Ovary (tissue), 9 donors: Measurements from ENCODE around the gene CYP4F3. TPM values are rescaled to one million over a fixed set of nuclear protein-coding genes. Genes with fewer than 3 reads are reported as not detected.

Experiments used
- DNase-seq, 5 donors: peaks; one replicate each; pipeline ENCODE4 v3.0.0-alpha.2; 2019 to 2020
- H3K27ac ChIP-seq, 2 donors: fragments of 200-600 bp; one replicate each; pipeline versions ENCODE4 v1.5.1 to v1.8.0; 2019 to 2022
- H3K27me3 ChIP-seq: fragments of 200-600 bp; one replicate; pipeline ENCODE4 v1.8.0; 2022
- H3K36me3 ChIP-seq: fragments of 200-600 bp; sonication (generic); one replicate; pipeline ENCODE4 v1.5.1; 2019
- H3K4me1 ChIP-seq: one replicate; pipeline ENCODE4 v1.8.1; 2013; ENCODE audit warnings: mild to moderate bottlenecking, moderate library complexity; ENCODE audit not compliant: insufficient read depth
- H3K4me3 ChIP-seq: fragments of 200-600 bp; sonication (generic); one replicate; pipeline ENCODE4 v1.5.1; 2017
- H3K9me3 ChIP-seq, 2 donors: fragments of 200-600 bp in 1 of 2; sonication (generic) in 1 of 2; one replicate each; pipeline versions ENCODE4 v1.5.1 to v1.8.1; 2013 to 2019; ENCODE audit warnings: mild to moderate bottlenecking in 1 of 2, moderate library complexity in 1 of 2
- CTCF ChIP-seq, 3 donors: fragments of 450-650 bp in 2 of 3; fragments of 200-600 bp in 1 of 3; IDR thresholded peaks; one replicate each; pipeline versions ENCODE4 v1.5.1 to v1.8.0; 2016 to 2022; ENCODE audit warnings: antibody characterized with exemption in 3 of 3, mild to moderate bottlenecking in 1 of 3
- EP300 ChIP-seq: sonication (generic); formaldehyde crosslinking; IDR thresholded peaks from one replicate; pipeline ENCODE4 v1.6.1; 2017; ENCODE audit warnings: antibody characterized with exemption
- POLR2A ChIP-seq: fragments of 450-650 bp; IDR thresholded peaks from one replicate; pipeline ENCODE4 v1.6.1; 2017; ENCODE audit warnings: antibody characterized with exemption, mild to moderate bottlenecking, moderate library complexity
- WGBS, 3 donors: extraction: QIAGEN DNeasy Blood & Tissue Kit in 1 of 3; methylation state at CpG; one replicate each; pipeline versions ENCODE4 v1.1.5 to v1.1.7; 2013 to 2017; 5-methylcytosine and 5-hydroxymethylcytosine counted together
- intact Hi-C, 4 donors: fragments of 100-400 bp; cut with DNase I; formaldehyde crosslinking; loops; one replicate each; pipeline versions ENCODE4 v1.11.0 to v1.15.1; 2022 to 2023
- polyA plus RNA-seq, 2 donors: library from polyadenylated mRNA; stranded (reverse); fragments of 200-250 nt in 1 of 2; fragments of 350-450 nt in 1 of 2; fragmentation: Illumina TruSeq in 1 of 2; extraction: RNeasy Lipid Tissue Mini Kit (QIAGEN cat#74804) in 1 of 2; gene quantifications; one replicate each; pipeline ENCODE4 v1.2.3, GENCODE V29; 2013 to 2014
- total RNA-seq, 7 donors: library from RNA; depleted of rRNA in 2 of 7; stranded (reverse); fragments of >200 nt in 2 of 7; fragmentation: NEBNext Ultra II Directional in 3 of 7; extraction: Animal tissue kit (Norgen Biotek cat#: 25700) in 3 of 7; gene quantifications; one replicate each; pipeline versions ENCODE4 v1.1.0 to v1.2.4, GENCODE V29; 2016 to 2023
- donor health status: DM: no; HTN: no; CAD: no; lungs with moderate emphysema.
- donor health status: DM: no; HTN: no; CAD: no.
- donor health status: Bipolar disorder and iron deficiency.
- donor health status: DM: yes; HTN: yes; CAD: no.
- donor health status: DM: no; HTN: no; CAD: no.
- donor health status: DM: yes; HTN: yes; CAD: no.

Gene CYP4F3
- total and polyA plus RNA-seq, 9 donors = 0.13 to 1.8 (median 0.36) TPM; not detected in 2

- TF ChIP-seq CTCF (IDR thresholded peaks at IDR 0.05) (no peak), POLR2A (no peak), EP300 (no peak)
- no peak overlapping the region for H3K27ac ChIP-seq
- no peak for DNase-seq
- no peaks in the 10 kb centered on the region for H3K4me1 ChIP-seq
- no peaks in the 10 kb centered on the region for H3K36me3 ChIP-seq
- no peaks in the 10 kb centered on the region for H3K9me3 ChIP-seq
- 49 to 63% (median 60%) methylated on average over 2 of the region's 2 CpGs for WGBS, 3 donors
- intact Hi-C loops = no loop called here
- no peaks in the 10 kb centered on the region for H3K27me3 ChIP-seq
- no peak overlapping the region for H3K4me3 ChIP-seq
These were observed 5.5 kb upstream of the CYP4F3 start for GRCh38 chr19:15635016-15635805.

GRCh38 chr19:15636026-15636425, 4.7 kb upstream of the CYP4F3 start:
- Histone ChIP-seq H3K4me3 (no peak overlapping the region), H3K27me3 (no peaks in the 10 kb centered on the region), H3K36me3 (no peaks in the 10 kb centered on the region), H3K27ac (no peak overlapping the region), H3K9me3 (no peaks in the 10 kb centered on the region), H3K4me1 (no peaks in the 10 kb centered on the region)
- DNase-seq = no peak
- intact Hi-C loops = no loop called here
- no peak for TF ChIP-seq CTCF (IDR thresholded peaks at IDR 0.05)
- no peak for TF ChIP-seq POLR2A
- TF ChIP-seq EP300 = no peak
- WGBS, 3 donors = 74 to 85% (median 76%) methylated on average over 2 of the region's 2 CpGs

GRCh38 chr19:15639596-15639995, 1.1 kb upstream of the CYP4F3 start:
- intact Hi-C loops = no loop called here
- Histone ChIP-seq H3K4me1 (no peaks in the 10 kb centered on the region), H3K36me3 (no peaks in the 10 kb centered on the region), H3K27ac (no peak overlapping the region), H3K4me3 (no peak overlapping the region), H3K27me3 (no peaks in the 10 kb centered on the region), H3K9me3 (no peaks in the 10 kb centered on the region)
- no peak for DNase-seq
- TF ChIP-seq EP300 (no peak), CTCF (IDR thresholded peaks at IDR 0.05) (no peak), POLR2A (no peak)

GRCh38 chr19:15640904-15641597, 354 bp downstream of the CYP4F3 start:
- intact Hi-C loops = no loop called here
- 58 to 70% (median 68%) methylated on average over 12 of the region's 12 CpGs for WGBS, 3 donors
- TF ChIP-seq CTCF (IDR thresholded peaks at IDR 0.05) = no peak
- no peak for TF ChIP-seq EP300
- TF ChIP-seq POLR2A = no peak

More at GRCh38 chr19:15640904-15641597, 354 bp downstream of the CYP4F3 start:
- Histone ChIP-seq H3K4me1 (no peaks in the 10 kb centered on the region), H3K27ac (no peak overlapping the region), H3K36me3 (no peaks in the 10 kb centered on the region), H3K27me3 (no peaks in the 10 kb centered on the region), H3K9me3 (no peaks in the 10 kb centered on the region), H3K4me3 (no peak overlapping the region)
- no peak for DNase-seq
